Body of pancreas (tissue), 4 donors: ENCODE data around the gene PBXIP1. TPM values are rescaled to one million over a fixed set of nuclear protein-coding genes. Genes with fewer than 3 reads are reported as not detected.

ENCODE experiments used
- ATAC-seq: fragments of 150-250 bp; one replicate; pipeline ENCODE4 v1.9.1; 2016
- DNase-seq, 4 donors: peaks; one replicate each; pipeline ENCODE4 v3.0.0-alpha.2; 2019
- H3K27ac ChIP-seq, 4 donors: fragments of 200-600 bp; sonication (generic); 1 replicate in 3 of 4; 2 replicates in 1 of 4; pipeline versions ENCODE4 v1.5.1 to v1.6.1; 2016 to 2019; ENCODE audit warnings: mild to moderate bottlenecking in 1 of 4, mixed read lengths in 1 of 4, moderate library complexity in 1 of 4
- H3K27me3 ChIP-seq, 2 donors: fragments of 200-600 bp; sonication (generic); one replicate each; pipeline ENCODE4 v1.6.0; 2016; ENCODE audit warnings: mild to moderate bottlenecking in 1 of 2
- H3K36me3 ChIP-seq, 2 donors: fragments of 200-600 bp; sonication (generic); replicated peaks in 1 of 2; 2 replicates each; pipeline ENCODE4 v1.5.1; 2016; ENCODE audit warnings: low read depth in 2 of 2; ENCODE audit not compliant: insufficient read depth in 1 of 2
- H3K4me1 ChIP-seq: fragments of 200-600 bp; sonication (generic); one replicate; pipeline ENCODE4 v1.6.0; 2016
- H3K4me3 ChIP-seq, 2 donors: fragments of 200-600 bp; sonication (generic); 1 replicate in 1 of 2; 2 replicates in 1 of 2; pipeline ENCODE4 v1.5.1; 2016 to 2019
- H3K9me3 ChIP-seq, 3 donors: fragments of 200-600 bp; sonication (generic); 1 replicate in 2 of 3; 2 replicates in 1 of 3; pipeline ENCODE4 v1.5.1; 2016
- POLR2A ChIP-seq, 3 donors: fragments of 450-650 bp; IDR thresholded peaks; one replicate each; pipeline ENCODE4 v1.6.1; 2016; ENCODE audit warnings: antibody characterized with exemption in 3 of 3, mild to moderate bottlenecking in 2 of 3
- WGBS, 2 donors: methylation state at CpG; one replicate each; pipeline ENCODE4 v1.1.5; 2017; 5-methylcytosine and 5-hydroxymethylcytosine counted together
- intact Hi-C: fragments of 100-400 bp; cut with DNase I; formaldehyde crosslinking; loops from one replicate; pipeline ENCODE4 v1.15.1; 2023
- total RNA-seq, 2 donors: library from RNA; depleted of rRNA; stranded (reverse); fragments of >200 nt; gene quantifications; one replicate each; pipeline ENCODE4 v1.1.0, GENCODE V29; 2016
- TF ChIP-seq, protein P1 (sequence below), 7 experiments: fragments of 450-650 bp in 4 of 7; fragments of 200-600 bp in 3 of 7; sonication (generic) in 3 of 7; IDR thresholded peaks; one replicate each; pipeline ENCODE4 v1.5.1; 2016 to 2019; ENCODE audit warnings: antibody characterized with exemption in 7 of 7

The PBXIP1 gene
- total RNA-seq, 2 donors from 2014 or later = 26.0 to 60.7 TPM

DNA sequence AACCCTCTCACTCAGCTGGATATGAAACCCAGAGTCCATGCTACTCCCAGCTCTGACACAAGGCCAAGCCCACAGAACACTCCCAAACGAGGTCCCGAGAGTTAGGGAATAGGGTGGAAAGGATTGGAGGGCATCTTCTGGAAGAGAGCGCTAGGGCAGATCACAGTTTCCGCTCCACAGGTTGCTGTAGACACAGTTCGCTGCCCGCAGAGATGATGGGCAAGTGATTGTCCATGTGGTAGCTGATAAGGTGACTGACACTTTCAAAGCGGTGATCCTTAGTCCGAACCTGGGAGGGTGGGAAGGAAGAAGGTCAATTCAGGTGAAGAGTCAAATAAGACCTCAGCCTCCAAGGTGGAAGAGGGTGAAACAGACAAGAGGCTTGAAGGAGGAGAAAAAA lies 7.7 kb upstream of the PBXIP1 start:
- no peak for DNase-seq
- ATAC-seq = no peak
- TF ChIP-seq, protein P1, sequence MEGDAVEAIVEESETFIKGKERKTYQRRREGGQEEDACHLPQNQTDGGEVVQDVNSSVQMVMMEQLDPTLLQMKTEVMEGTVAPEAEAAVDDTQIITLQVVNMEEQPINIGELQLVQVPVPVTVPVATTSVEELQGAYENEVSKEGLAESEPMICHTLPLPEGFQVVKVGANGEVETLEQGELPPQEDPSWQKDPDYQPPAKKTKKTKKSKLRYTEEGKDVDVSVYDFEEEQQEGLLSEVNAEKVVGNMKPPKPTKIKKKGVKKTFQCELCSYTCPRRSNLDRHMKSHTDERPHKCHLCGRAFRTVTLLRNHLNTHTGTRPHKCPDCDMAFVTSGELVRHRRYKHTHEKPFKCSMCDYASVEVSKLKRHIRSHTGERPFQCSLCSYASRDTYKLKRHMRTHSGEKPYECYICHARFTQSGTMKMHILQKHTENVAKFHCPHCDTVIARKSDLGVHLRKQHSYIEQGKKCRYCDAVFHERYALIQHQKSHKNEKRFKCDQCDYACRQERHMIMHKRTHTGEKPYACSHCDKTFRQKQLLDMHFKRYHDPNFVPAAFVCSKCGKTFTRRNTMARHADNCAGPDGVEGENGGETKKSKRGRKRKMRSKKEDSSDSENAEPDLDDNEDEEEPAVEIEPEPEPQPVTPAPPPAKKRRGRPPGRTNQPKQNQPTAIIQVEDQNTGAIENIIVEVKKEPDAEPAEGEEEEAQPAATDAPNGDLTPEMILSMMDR (IDR thresholded peaks at IDR 0.05) = no peak
- TF ChIP-seq POLR2A (IDR thresholded peaks at IDR 0.05) = no peak
- no peaks in the 10 kb centered on the region for H3K9me3 ChIP-seq
- no peak overlapping the region for H3K27ac ChIP-seq
- peaks cover 24% of the 10 kb centered on the region for H3K4me1 ChIP-seq
- H3K36me3 ChIP-seq = peaks cover 7 to 33% of the 10 kb centered on the region in 2 donors
- intact Hi-C loops = loop anchor here (5.0 kb wide), 1 partner anchor 49 kb away; no protein-coding TSS in a partner anchor
- no peaks in the 10 kb centered on the region for H3K27me3 ChIP-seq
- H3K4me3 ChIP-seq = no peak overlapping the region
- 68 to 71% methylated on average over 8 of the region's 8 CpGs for WGBS, 2 donors

DNA sequence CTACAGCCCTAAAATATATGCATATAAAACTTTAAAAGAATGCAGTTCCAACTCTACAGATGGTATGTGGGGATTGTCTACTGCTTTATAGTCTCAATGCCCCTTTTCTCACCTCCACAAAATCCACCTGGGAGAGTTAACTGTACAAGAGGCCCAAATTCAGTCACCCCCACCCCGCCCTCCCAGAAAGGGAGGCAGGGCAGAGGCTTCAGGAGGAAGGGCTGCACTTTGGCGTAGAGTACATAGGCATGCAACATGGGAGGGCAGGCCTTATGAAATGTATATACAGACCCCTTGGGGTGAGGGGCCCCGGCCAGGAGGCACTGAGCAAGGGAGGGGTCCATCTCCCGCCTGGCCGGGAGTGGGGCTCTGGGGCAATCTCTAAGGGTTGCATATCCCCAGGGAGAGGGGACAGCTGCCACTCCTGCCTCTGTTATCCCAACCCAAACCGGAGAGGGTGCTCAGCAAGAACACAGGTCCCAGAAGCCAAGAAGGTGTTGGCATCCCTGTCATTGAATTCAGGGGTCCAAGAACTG lies 7.0 kb upstream of the PBXIP1 start:
- no peak for DNase-seq
- H3K27ac ChIP-seq = peak overlapping the region in 3 of 4 donors; percentile 96 to 99 (median 99)
- H3K4me1 ChIP-seq = peaks cover 24% of the 10 kb centered on the region
- WGBS, 2 donors = 69 to 74% methylated on average over 6 of the region's 6 CpGs
- H3K4me3 ChIP-seq = no peak overlapping the region
- H3K9me3 ChIP-seq = no peaks in the 10 kb centered on the region
- ATAC-seq = no peak
- H3K36me3 ChIP-seq = peaks cover 7 to 30% of the 10 kb centered on the region in 2 donors
- TF ChIP-seq, protein P1 (IDR thresholded peaks at IDR 0.05) = no peak
- TF ChIP-seq POLR2A (IDR thresholded peaks at IDR 0.05) = no peak
- intact Hi-C loops = loop anchor here (5.0 kb wide), 1 partner anchor 49 kb away; no protein-coding TSS in a partner anchor
- no peaks in the 10 kb centered on the region for H3K27me3 ChIP-seq

DNA sequence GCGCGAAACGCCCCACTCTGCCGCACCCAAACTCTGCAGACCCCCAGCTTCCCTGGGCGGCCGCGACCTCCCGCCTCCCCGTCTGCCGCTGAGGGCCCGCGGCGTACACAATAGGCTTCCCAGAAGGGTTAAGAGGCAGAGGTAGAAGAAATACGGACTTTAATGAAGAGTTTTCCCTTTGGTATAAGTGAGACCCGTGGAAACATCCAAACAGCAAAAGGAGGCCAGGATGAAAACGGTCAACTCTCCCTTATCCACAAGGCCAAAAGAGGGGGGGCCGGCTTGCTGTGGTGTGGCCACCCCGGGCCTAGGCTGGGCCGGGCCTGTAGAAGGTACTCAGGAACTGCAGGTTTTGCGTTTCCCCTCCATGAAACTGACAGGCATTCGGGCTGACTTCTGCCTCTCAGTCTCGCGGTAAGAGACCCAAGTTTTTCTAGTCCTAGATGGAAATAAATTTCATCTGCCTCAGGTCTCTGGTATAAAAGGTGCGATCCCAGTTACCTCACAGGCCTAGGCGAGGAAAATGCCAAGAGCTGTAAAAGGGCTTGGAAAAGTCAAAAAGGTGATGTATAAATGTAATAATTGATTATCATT lies 6.4 kb upstream of the PBXIP1 start:
- ATAC-seq (peak; percentile 13), DNase-seq (peak in 2 of 4 donors; percentile 41 to 48)
- H3K4me3 ChIP-seq = peak overlapping the region; percentile 95 to 97
- TF ChIP-seq, protein P1 (IDR thresholded peaks at IDR 0.05) = no peak
- TF ChIP-seq POLR2A (IDR thresholded peaks at IDR 0.05) = no peak
- peak overlapping the region; percentile 91 to 99 (median 98) for H3K27ac ChIP-seq
- WGBS, 2 donors = 2 to 5% methylated on average over 22 to 25 of the region's 25 CpGs
- H3K36me3 ChIP-seq = peaks cover 2 to 25% of the 10 kb centered on the region in 2 donors
- no peaks in the 10 kb centered on the region for H3K9me3 ChIP-seq
- intact Hi-C loops = loop anchor here (5.0 kb wide), 1 partner anchor 50 kb away; no protein-coding TSS in a partner anchor
- peaks cover 25% of the 10 kb centered on the region for H3K4me1 ChIP-seq
- no peaks in the 10 kb centered on the region for H3K27me3 ChIP-seq

DNA sequence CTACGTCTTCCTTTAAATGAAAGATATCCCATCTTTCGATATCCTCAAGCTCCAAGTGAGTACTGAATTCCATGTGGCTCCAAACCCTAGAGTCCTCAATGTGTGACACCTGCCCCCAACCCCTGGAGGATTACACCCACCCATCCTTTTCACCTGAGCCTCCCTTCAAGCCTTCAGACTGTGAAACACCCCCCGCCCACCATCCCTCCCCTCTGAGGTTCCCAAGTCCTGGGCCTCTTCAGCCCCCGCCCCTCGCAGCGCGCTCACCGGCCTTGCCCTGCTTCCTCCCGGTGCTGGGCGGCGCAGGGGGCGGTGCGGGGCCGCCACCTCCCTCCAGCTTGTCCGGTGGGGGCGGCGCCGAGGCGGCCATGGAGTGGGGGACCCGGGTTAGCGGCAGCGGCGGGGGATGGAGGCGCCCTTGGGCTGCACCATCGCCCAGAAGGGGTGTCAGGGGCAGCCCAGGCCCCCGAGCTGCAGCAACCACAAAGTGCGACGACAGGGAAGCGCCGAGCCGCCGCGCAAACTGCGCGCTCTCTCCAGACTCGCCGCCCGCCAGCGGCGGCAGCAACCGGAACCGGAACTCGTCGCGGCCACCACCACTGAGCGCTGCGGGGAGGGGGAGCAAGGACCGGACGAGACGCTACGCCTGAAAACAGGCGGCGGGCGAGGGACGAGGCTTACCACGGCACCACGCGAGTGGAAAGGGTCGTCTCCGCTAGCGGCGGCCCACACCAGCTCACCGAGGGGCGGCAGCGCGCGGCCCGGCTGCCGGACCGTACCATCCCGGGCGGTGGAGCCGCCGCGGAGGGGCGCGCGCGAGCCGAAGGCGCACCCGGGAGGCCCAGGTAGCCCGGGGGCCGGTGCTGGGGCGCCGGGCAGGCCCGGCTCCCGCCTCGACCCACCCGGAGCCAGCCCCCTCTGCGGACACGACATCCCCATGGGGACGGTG lies 5.6 kb upstream of the PBXIP1 start, which contains the start of gene PYGO2:
Gene PYGO2, minus strand, starts transcription at position 576 of the 949 bp plus-strand sequence. Its CDS starts 206 bp downstream, at position 370.
- 0 to 1% methylated on average over 15 to 79 of the region's 93 CpGs for WGBS, 2 donors
- TF ChIP-seq, protein P1 (IDR thresholded peaks at IDR 0.05) = peak; percentile 29 to 89 (median 74)
- peak; percentile 63 to 88 (median 86) for TF ChIP-seq POLR2A (IDR thresholded peaks at IDR 0.05)
- H3K27ac ChIP-seq = peak within 1 kb of the TSS; percentile 91 to 99 (median 98)
- DNase-seq (peak; percentile 73 to 79 (median 76)), ATAC-seq (peak; percentile 87)
- intact Hi-C loops = loop anchor here (5.0 kb wide), 1 partner anchor 51 kb away; no protein-coding TSS in a partner anchor
- H3K27me3 ChIP-seq = no peaks in the 10 kb centered on the region
- H3K4me1 ChIP-seq = peaks cover 33% of the 10 kb centered on the region
- peaks cover 0 to 22% of the 10 kb centered on the region in 2 donors for H3K36me3 ChIP-seq
- no peaks in the 10 kb centered on the region for H3K9me3 ChIP-seq
- H3K4me3 ChIP-seq = peak within 1 kb of the TSS; percentile 95 to 97
